OCI-LY1 (cell line): ENCODE data around the gene WDR36.

ENCODE experiments used
- EZH2 ChIP-seq: fragments of 200-600 bp; sonication (generic), shearing (Covaris generic); IDR thresholded peaks from 2 replicates; pipeline ENCODE4 v1.8.0; 2017; ENCODE audit warnings: borderline replicate concordance, mixed run types, mild to moderate bottlenecking, antibody characterized with exemption, low read length, moderate library complexity, mixed read lengths
- TF ChIP-seq, protein P1 (sequence below): fragments of 200-600 bp; sonication (generic), shearing (Covaris generic); IDR thresholded peaks from 2 replicates; pipeline ENCODE4 v1.5.1; 2017; ENCODE audit warnings: mild to moderate bottlenecking, antibody characterized with exemption, low read length, moderate library complexity, mixed read lengths

DNA sequence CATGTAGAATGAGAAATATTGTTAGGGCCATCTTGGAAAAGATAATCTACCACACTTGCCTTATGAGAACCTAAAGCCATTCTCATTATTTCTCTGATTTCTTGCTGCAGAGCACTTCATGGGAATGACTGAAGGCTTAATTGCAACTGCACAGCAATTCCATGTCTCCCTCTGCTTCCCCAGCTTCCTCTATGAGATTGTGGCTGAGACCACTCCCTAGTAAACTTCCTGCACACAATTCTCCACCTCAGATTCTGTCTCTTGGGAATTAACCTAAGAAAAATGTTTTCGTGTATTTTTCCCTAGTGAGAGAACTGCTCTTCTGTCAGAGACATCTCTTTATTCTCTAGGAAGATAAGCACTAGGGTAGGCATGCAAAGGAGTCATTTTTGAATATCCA lies 76.5 kb downstream of the WDR36 start:
- TF ChIP-seq, protein P1, sequence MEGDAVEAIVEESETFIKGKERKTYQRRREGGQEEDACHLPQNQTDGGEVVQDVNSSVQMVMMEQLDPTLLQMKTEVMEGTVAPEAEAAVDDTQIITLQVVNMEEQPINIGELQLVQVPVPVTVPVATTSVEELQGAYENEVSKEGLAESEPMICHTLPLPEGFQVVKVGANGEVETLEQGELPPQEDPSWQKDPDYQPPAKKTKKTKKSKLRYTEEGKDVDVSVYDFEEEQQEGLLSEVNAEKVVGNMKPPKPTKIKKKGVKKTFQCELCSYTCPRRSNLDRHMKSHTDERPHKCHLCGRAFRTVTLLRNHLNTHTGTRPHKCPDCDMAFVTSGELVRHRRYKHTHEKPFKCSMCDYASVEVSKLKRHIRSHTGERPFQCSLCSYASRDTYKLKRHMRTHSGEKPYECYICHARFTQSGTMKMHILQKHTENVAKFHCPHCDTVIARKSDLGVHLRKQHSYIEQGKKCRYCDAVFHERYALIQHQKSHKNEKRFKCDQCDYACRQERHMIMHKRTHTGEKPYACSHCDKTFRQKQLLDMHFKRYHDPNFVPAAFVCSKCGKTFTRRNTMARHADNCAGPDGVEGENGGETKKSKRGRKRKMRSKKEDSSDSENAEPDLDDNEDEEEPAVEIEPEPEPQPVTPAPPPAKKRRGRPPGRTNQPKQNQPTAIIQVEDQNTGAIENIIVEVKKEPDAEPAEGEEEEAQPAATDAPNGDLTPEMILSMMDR: no peak
- no peak for TF ChIP-seq EZH2
